HuH-7.5 (cell line): ENCODE measurements around the gene TMEM120B.

Source experiments
- DNase-seq: peaks from one replicate; pipeline ENCODE4 v3.0.0; 2011; ENCODE audit warnings: low spot score

TMEM120B gene

DNA sequence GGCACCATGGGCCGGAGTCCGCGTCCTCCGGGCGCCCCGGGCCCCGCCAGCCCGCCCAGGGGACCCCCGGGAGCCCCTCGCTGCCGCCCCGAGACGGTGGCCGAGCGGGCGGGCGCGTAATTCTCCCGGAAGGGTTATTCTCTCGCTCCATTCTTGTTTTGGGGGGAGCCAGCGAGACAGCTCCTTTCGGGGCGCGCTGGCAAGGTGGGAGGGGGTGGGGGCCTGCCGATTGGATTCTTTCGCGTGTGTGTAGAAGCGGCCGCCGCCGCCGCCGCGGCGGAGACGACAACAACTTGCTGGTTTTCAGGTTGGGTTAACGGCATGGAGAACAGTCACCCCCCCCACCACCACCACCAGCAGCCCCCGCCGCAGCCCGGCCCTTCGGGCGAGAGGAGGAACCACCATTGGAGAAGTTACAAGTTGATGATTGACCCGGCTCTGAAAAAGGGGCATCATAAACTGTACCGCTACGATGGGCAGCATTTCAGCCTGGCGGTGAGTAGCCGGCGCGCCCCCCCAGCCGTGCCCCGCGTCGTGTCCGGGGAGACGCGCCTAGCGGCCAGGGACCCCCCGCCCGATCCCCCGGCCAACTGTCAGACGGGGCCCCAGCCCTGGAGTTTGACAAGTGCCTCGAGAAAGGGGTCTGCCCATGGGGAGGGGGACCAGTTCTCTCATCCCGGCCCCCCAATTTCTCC, 92.0 kb downstream of the TMEM120B start:
- no peak for DNase-seq

GRCh38 chr12:121805171-121806008, 92.8 kb downstream of the TMEM120B start:
- no peak for DNase-seq

DNA sequence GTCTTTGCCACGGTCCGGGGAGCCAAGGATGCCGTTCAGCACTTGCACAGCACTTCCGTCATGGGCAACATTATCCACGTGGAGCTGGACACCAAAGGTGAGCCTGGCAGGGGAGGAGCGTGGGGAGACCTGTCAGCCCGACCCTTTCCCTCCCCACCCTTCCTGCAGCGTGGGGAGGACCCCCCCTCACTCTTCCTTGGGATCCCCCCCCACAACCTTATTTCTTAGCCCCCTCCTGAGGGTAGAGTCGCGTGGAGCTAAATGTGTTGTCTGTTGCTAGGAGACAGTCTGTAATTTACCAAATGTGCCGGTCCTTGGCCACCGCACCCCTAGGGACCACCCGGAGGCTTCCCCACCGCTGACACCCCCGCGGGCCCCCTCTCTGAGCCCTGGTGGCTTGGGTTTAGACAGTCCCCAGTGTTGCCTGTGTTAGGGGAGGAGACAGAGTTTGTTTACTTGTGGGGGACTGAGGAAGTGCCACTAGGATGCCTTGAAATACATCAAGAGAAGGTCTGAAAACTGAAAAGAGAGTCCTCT, 93.5 kb downstream of the TMEM120B start:
- no peak for DNase-seq

DNA sequence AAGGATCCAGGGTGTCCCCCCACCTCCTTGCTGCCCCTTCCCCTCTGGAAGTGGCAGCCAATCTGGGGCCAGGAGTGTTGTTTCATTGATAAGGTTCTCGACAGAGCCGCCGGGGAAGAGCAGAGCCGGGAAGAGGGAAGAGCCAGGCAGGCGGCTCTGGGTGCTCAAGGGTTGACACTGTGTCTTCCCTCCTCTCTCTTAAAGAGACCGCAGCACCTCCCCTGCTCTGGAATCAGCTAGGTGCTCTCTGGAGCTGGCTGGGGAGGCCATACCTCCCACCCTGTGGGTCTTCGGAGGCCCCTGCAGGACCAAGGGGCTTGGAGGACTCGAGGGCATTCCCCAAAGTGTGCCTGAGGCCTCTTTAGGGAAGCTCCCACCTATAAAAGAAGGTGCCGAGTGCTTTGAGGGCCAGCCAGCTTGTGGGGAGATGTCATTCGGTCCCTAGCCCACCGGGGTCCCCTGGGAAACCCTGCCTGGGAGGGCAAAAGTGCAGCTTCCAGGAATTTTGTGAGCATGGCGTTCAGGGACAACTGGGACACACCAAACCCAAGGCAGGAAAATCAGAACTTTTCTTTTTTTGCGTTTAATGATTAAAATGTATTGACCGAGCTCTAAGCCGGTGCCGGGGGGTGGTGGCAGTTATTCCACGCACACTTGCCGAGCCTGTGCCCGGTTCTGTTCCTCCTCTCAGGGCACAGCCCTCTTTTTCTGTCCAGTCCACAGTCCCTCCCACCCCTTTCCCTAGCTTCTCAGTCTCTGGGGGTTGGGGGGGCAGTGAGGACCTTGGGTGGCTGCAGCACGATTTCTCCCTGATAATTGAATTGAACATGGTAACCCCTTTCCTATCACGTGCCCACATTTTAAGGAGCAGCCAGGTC, 94.2 kb downstream of the TMEM120B start:
- no peak for DNase-seq

DNA sequence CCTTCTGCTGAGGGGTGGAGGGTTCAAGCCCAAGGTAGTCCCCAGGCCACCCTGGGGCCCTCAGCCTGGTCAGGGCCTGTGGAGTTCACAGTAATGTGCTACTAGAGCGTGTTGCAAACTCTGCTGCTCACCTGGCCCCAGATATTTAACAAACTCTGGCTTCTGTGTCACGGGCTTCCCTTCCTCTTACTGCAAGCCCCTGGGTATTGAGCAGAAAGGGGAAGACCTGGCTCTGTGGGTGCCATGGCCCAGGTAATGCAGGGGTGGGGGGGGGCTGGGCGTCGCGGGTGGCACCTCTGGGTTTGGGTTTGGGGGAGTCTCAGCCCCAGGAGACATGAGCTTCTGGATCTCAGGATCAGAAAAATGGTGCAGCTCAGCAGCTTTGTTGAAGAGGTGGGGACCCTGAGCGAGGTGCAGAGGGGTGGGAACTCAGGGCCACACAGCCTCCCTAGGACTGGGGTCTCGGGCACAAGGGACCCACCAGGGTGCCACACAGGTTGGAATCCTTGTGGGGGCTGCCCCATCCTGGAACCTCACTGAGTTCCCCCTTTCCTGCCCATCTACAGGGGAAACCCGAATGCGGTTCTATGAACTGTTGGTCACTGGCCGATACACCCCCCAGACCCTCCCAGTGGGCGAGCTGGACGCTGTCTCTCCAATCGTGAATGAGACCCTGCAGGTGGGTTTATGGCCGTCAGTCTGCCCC, 95.2 kb downstream of the TMEM120B start:
- DNase-seq, result no peak

- DNase-seq, result no peak
Measured at GRCh38 chr12:121808623-121809022, 96.1 kb downstream of the TMEM120B start.

DNA sequence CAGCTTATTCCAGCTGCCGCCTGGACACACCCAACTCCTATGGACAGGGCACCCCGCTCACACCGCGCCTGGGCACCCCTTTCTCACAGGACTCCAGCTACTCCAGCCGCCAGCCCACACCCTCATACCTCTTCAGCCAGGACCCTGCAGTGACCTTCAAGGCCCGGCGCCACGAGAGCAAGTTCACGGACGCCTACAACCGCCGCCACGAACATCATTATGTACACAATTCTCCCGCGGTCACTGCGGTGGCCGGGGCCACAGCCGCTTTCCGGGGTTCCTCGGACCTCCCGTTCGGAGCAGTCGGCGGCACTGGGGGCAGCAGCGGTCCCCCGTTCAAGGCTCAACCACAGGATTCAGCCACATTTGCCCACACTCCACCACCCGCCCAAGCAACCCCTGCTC, 97.2 kb downstream of the TMEM120B start:
- no peak for DNase-seq

GRCh38 chr12:121810234-121810817, 97.8 kb downstream of the TMEM120B start:
- no peak for DNase-seq

DNA sequence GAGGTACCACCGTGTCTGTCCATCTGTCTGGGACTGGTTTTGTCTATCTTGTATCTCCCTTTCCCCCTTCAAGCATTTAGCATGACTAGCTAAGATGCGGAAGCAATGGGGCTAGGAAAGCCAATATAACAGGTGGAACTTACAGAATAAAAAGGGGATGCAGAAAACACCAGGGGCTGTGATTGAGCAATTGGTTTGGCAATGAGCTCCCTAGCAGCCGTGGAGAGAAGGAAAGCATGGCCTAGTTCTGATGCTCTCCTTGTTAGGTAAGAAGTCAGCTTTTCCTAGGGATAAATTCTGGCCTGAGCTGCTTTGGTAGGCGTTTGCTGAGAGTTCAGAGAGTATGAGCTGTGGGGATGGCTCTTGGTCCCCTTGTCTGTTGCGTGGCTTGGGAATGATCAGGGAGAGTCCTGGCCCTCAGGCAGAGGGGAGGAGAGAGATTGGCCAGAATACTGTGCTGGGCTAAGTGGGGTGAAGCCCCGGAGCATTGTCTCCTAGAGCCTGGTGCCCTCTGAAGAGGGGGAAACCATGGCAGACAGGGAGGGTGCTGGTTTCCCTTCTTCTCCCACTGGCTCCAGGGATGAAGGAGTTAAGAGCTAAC, 98.4 kb downstream of the TMEM120B start:
- no peak for DNase-seq

GRCh38 chr12:121811434-121812319, 99.1 kb downstream of the TMEM120B start:
- DNase-seq, result peak; percentile 89

DNA sequence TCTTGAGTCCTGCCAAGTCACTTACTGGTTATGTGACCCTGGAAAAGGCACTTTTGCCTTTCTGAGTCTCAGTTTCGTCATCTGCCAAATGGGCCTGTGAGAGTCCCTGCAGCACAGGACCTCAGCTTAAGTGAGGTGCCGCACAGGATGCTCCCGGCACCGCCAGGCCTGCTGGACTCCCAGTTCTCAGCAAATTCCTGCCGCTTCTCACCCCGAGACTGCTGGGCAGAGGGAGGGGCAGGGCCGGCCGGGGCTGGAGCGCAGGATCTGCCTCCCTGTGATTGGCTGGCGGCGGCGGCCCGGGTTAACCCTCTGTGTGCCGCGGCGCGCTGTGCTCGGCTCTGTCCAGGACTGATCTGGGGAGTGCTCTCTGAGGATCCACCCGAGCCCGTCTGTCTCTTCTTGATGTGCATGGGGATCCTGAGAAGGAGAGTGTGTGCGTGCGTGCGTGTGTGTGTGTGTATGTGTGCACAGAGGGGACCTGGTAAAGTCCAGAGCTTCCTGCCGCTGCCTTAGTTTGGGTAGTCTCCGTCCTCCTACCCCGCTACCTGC, 99.8 kb downstream of the TMEM120B start:
- DNase-seq, result no peak

- no peak for DNase-seq
Measured at GRCh38 chr12:121812921-121813896, 100.7 kb downstream of the TMEM120B start.

GRCh38 chr12:121813951-121814350, 101.4 kb downstream of the TMEM120B start:
- no peak for DNase-seq

DNA sequence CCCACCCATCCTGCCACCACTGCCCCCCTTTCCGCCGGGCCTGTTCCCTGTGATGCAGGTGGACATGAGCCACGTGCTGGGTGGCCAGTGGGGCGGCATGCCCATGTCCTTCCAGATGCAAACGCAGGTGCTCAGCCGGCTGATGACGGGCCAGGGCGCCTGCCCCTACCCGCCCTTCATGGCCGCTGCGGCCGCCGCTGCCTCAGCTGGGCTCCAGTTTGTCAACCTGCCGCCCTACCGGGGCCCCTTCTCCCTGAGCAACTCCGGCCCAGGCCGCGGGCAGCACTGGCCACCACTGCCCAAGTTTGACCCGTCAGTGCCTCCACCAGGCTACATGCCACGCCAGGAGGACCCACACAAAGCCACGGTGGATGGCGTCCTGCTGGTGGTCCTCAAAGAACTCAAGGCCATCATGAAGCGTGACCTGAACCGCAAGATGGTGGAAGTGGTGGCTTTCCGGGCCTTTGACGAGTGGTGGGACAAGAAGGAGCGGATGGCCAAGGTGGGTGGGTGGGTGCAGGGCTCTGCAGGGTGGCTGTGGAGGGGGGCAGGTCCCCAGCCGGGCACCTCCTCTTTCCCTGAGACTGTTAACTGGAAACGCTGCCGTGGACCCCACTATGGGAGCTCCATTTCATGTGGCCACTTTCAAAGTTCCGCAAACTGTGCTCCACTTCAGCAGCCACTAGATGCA, 102.0 kb downstream of the TMEM120B start:
- no peak for DNase-seq

GRCh38 chr12:121815263-121815662, 102.7 kb downstream of the TMEM120B start:
- no peak for DNase-seq

- no peak for DNase-seq
Measured at GRCh38 chr12:121816925-121817647, 104.5 kb downstream of the TMEM120B start.

DNA sequence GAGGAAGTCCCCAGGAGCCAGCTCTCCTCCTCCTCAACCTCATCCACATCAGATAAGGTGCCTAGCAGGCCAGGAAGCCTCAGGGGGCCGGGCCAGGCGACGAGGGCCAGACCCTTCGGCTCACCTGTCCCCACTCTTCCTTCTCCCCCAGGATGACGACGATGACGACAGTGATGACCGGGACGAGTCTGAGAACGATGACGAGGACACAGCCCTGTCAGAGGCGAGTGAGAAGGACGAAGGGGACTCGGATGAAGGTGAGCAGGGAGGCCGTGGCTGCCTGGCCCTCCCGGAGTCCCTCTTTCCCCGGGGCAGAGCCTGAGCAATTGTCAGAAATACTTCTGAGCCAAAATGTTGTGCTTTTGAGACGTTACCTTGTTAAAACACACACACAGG, 105.1 kb downstream of the TMEM120B start:
- DNase-seq, result no peak
